ENCODE measurements around the gene FOXP1.

Gene FOXP1

DNA sequence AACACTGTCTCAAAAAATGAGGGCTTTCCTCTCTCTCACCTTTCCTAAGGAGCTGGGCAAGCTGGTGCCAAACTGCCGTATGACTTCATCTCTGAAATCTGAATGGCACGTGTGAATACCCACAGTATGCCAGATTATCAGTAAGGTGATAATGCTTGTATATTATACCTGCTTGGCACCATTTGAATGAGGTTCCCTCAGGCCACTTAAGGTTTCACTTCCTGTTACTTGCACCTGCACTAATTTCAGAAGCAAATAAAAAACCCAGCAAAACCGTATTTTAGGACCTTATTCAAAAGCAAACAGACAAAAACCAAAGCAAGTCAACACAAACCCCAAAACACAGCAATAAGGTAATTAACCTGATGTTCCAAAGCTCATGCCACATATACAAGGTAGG, 19.7 kb downstream of the FOXP1 start:
- no peak for DNase-seq (ENCODE audit: low spot score)

DNA sequence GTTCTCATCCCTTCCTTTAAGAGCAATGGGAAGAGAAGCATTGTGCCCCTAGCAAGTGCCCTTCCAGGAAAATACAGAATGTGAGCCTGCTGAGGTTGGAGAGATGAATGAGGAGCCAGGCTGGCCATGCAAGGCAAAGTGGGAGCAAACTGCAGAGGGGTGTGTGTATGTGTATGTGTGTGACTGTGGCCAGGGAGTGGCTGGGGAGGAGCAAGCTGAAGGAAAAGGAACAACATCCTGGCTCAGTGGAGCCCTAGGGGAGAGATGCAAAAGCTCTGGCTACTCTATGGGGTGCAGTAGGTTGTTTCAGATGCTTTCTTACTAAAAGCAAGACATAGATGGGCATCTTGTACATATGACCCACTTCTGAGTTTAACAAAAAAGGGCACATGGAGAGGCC, 20.6 kb downstream of the FOXP1 start:
- DNase-seq (ENCODE audit: low spot score) = no peak

- DNase-seq (ENCODE audit: low spot score) = no peak
Measured at GRCh38 chr3:71560665-71561064, 22.9 kb downstream of the FOXP1 start.

DNA sequence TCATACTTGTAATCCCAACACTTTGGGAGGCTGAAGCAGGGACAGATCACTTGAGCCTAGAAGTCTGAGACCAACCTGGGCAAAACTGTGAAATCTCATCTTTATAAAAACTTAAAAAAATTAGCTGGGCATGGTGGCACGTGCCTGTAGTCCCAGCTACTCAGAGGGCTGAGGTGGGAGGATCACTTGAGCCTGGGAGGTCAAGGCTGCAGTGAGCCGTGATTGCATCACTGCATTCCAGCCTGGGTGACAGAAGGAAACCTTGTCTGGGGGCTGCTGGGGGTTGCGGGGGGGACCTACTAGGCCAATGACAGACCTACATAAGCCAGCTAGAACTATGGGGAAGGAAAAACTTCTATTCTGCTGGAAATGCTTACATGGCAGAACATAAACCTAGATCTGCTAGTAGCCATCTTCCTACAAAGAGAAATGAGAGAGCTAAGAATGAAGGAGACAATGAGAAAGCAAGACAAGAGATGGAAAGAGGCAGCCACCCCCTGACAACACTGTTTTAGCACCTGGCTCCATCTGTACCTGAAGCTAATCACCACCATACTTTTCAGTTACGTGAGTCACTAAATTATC, 23.9 kb downstream of the FOXP1 start:
- no peak for DNase-seq (ENCODE audit: low spot score)

DNA sequence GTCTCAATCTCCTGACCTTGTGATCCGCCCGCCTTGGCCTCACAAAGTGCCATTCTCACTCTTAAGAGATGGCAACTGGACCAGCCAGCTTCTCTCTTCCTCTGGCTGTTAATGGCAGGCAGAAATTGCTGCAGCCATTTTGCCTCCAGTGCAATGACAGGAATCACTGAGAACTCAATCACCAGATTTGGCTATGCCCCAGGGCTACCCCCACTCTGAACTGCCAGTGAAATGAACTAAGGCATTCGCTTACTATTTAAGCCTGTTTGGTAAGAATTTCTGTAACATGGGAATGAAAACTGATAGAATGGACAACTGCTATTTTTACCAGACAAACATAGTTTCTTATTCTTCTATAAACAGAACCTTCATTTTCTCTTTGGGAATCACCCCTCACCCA, 24.5 kb downstream of the FOXP1 start:
- no peak for DNase-seq (ENCODE audit: low spot score)

GRCh38 chr3:71554649-71555048, 28.9 kb downstream of the FOXP1 start:
- DNase-seq (ENCODE audit: low spot score) = no peak

DNA sequence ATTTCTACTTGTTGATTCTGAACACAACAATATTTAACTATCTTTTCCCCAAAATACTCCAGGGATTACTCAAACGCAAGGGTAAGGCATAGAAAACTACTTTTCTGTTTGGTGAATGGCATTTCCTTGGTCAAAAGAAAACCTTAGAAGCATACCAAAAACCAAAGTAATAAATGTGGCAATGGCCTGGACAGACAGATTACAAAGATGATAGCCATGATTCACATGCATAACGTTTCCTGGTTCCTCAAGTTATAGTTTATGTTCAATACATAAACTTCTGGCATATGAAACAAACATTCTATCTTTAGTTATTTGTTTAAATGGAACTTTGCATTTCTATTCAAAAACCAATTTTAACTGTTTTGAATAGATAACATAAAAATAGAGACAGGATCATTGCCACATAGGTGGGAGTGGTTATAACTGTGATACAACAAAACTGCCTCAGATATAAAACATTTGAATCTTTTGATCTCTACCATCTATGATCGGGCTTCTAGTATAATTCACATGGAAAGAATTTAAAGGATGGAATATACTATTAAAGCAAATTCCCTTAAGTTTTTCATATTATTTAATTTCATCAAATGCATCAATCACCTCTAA, 32.1 kb downstream of the FOXP1 start:
- no peak for DNase-seq (ENCODE audit: low spot score)

GRCh38 chr3:71549951-71550350, 33.6 kb downstream of the FOXP1 start:
- DNase-seq (ENCODE audit: low spot score) = no peak

GRCh38 chr3:71548705-71549384, 34.7 kb downstream of the FOXP1 start:
- DNase-seq (ENCODE audit: low spot score) = no peak

GRCh38 chr3:71547249-71548198, 36.0 kb downstream of the FOXP1 start:
- no peak for DNase-seq (ENCODE audit: low spot score)

GRCh38 chr3:71546821-71547220, 36.7 kb downstream of the FOXP1 start:
- DNase-seq (ENCODE audit: low spot score) = no peak

DNA sequence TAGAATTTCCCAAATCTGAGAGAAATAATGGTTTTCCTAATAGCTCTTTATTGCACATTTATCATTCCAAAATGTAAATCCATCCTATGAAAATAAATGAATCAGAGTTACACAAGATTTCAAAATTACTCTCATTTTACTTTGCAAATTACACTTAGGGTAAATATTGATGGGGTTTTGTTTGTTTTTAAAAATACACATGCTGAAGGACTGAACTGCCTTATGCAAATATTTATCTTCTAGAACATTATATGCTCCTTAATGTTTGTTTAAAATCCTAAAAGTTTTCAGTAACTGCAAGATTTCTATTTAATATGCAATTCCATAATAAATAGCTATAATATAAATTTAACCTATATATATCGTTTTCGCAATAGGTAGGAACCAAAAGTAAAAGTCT, 38.2 kb downstream of the FOXP1 start:
- no peak for DNase-seq (ENCODE audit: low spot score)

DNA sequence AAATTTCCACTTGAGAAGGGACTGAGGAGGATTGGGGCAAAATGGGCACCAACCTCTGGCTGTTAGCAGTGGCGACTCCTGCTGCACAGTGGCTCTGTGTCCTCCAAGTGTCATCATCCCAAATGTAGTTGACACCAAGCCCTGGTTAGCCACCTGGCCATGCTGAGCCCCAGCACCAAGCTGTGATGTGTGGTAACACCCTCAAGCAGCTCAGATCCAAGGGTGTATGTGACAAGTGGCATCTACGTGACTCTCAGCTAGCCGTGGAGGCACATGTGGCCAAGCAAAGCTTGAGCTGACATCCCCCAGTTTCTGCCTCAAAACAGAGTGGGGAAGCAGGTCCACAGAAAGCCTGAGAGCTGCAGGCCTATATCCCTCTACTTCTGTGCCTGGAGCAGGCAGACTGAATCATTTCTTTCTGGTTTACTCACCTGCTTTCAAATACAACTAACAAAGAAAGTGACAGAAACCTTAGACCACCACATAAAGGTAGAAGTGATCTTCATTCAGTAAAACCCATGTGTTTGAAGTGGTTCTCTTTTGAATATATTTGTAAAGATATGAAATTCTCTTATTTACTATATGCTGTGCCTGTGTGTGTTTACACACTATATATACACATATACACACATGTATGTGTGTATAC, 40.0 kb downstream of the FOXP1 start:
- no peak for DNase-seq (ENCODE audit: low spot score)

DNA sequence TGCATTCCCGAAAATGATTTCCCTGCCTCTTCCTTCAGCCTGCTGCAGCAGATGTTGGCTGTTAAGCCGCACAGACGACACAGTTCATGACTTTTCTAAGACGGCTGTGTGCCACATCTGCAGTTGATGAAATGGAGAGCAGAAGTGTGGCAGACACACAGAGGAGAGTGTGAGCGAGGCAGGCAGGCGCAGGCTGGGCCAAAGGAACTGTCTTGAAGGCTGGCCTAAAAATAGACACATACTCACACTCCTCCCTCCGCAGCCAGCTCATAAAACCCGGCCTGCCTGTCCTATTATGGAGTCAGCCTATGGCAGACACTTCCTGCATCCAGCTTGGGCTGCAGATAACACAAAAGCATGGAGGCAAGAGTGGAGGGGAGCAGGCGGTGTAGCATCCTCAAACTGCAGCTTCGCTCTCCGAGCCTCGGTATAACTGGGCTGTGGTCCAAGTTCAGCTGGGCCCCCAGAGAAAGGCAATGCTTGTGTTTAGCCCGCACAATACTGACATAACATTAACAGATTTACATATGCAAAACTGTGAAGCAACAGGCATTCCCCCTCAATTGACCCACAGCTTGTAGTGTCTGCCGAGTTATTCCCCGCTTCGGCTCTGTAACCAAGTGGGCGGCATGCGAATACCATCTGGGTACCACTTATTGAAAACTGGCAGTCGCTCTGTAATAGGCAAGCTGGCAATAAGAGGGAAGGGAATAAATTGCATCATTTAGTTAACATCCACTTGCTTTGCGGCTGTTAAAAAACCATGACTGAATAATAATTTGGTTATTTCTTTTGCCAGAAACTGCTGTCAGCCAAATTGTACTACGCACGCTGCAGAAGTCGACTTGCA, 40.8 kb downstream of the FOXP1 start:
- DNase-seq (ENCODE audit: low spot score) = peak; percentile 22

GRCh38 chr3:71541313-71541712, 42.2 kb downstream of the FOXP1 start:
- DNase-seq (ENCODE audit: low spot score) = no peak

GRCh38 chr3:71537211-71537611, 46.3 kb downstream of the FOXP1 start:
- no peak for DNase-seq (ENCODE audit: low spot score)

DNA sequence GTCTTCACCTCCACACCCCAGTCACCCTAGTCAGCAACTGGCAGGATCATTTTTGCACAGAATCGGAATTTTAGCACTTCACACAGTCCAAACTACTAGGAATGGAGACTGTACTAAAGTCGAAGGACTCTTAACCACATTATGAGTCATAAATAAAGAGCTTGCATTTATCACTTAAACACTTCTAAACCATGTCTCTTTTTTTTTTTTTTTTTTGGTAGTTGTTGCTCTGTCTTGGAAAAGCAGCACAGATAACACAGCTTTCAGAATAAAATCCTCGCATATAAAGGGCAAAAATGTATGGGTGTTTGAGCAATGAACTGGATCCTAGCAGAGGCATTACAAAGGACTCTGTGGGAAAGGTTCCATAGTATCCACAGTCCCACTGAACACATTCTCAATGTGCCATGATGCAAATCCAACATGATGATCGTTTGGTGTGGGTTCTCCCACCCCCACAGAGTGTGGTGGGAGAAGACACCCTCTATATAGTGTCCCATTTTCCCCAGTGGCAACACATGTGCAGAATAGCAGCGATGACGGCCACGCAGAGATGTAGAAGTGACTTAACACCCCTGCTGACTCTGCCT, 47.1 kb downstream of the FOXP1 start:
- DNase-seq (ENCODE audit: low spot score) = peak; percentile 20

GRCh38 chr3:71533588-71533987, 49.9 kb downstream of the FOXP1 start:
- no peak for DNase-seq (ENCODE audit: low spot score)

DNA sequence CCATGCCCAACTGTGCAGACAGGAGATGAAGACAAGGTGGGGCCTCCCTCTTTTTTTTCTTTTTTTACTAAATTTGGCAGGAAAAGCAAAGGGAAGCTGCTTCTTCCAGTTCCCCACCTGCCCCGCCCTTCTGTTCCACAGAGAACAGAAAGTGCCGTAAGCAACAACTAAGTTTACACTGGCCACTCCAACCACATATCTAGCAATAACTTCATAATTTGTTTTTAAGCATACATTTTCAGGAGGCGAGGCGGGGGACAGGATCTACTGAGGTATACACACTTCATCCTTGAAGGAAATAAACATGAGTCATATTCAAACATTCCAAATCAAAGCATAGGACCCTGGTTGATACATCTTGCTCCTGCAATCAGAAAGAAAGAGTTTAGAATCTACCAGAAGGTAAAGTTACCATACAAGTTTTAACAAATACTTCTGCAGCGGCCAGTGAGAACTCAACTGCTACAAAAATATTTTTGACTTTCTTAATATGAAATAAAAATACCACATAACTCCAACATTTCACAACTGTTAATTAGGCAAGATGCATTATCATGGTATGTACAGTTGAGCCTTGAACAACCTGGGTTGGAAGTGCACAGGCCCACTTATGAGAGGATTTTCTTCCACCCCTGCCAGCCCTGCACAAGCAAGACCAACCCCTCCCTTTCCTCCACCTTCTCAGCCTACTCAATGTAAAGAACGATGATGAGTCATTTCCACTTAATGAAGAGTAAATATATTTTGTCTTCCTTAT, 50.7 kb downstream of the FOXP1 start:
- DNase-seq (ENCODE audit: low spot score) = no peak

All from RKO (cell line).